Upper lobe of left lung (tissue), 6 donors: ENCODE results near the gene ADGRD2. TPM values are rescaled to one million over a fixed set of nuclear protein-coding genes. Genes with fewer than 3 reads are reported as not detected.

Source experiments
- ATAC-seq, 2 donors: fragments of 200-7000 bp; cut with Tn5 transposase; one replicate each; pipeline ENCODE4 v1.9.1; 2022; ENCODE audit warnings: mild to moderate bottlenecking in 2 of 2, moderate library complexity in 2 of 2; ENCODE audit not compliant: low FRiP score in 2 of 2
- DNase-seq, 2 donors: peaks; one replicate each; pipeline ENCODE4 v3.0.0-alpha.2; 2019 to 2020
- H3K27ac ChIP-seq, 4 donors: fragments of 200-600 bp; sonication (generic); one replicate each; pipeline ENCODE4 v1.5.1; 2016 to 2019
- H3K27me3 ChIP-seq, 4 donors: fragments of 200-600 bp; sonication (generic); one replicate each; pipeline ENCODE4 v1.5.1; 2017 to 2019
- H3K36me3 ChIP-seq, 4 donors: fragments of 200-600 bp; sonication (generic); one replicate each; pipeline ENCODE4 v1.5.1; 2016 to 2019
- H3K4me1 ChIP-seq, 4 donors: fragments of 200-600 bp; sonication (generic); one replicate each; pipeline ENCODE4 v1.5.1; 2018 to 2019
- H3K4me3 ChIP-seq, 4 donors: fragments of 200-600 bp; sonication (generic); one replicate each; pipeline ENCODE4 v1.5.1; 2017 to 2019; ENCODE audit warnings: mild to moderate bottlenecking in 2 of 4, moderate library complexity in 1 of 4
- H3K9me3 ChIP-seq, 4 donors: fragments of 200-600 bp; sonication (generic); one replicate each; pipeline ENCODE4 v1.5.1; 2018 to 2019
- EP300 ChIP-seq, 4 donors: sonication (generic); formaldehyde crosslinking; IDR thresholded peaks; one replicate each; pipeline ENCODE4 v1.5.1; 2017; ENCODE audit warnings: antibody characterized with exemption in 4 of 4, control low read depth in 2 of 4
- POLR2A ChIP-seq, 4 donors: fragments of 450-650 bp; IDR thresholded peaks; one replicate each; pipeline ENCODE4 v1.5.1; 2016 to 2017; ENCODE audit warnings: antibody characterized with exemption in 4 of 4, mild to moderate bottlenecking in 2 of 4
- POLR2AphosphoS5 ChIP-seq, 2 donors: sonication (generic); formaldehyde crosslinking; IDR thresholded peaks; one replicate each; pipeline ENCODE4 v1.5.1; 2017; ENCODE audit warnings: antibody characterized with exemption in 2 of 2
- WGBS, 2 donors: methylation state at CpG; one replicate each; pipeline ENCODE4 v1.1.5; 2017 to 2018; 5-methylcytosine and 5-hydroxymethylcytosine counted together
- total RNA-seq, 6 donors: library from RNA; depleted of rRNA in 4 of 6; stranded (reverse); fragments of >200 nt in 4 of 6; gene quantifications; one replicate each; pipeline versions ENCODE4 v1.1.0 to v1.2.1, GENCODE V29; 2016 to 2021
- TF ChIP-seq, protein P1 (sequence below), 6 experiments: fragments of 450-650 bp in 4 of 6; fragments of 200-600 bp in 2 of 6; sonication (generic) in 2 of 6; IDR thresholded peaks; one replicate each; pipeline ENCODE4 v1.5.1; 2016 to 2019; ENCODE audit warnings: antibody characterized with exemption in 6 of 6
- donor health status: DM: no; HTN: no; CAD: no; lungs with moderate emphysema.
- donor health status: DM: no; HTN: yes; CAD: no; lungs with severe emphysema.

Gene ADGRD2
- total RNA-seq, 6 donors from 2014 or later, result not detected

DNA sequence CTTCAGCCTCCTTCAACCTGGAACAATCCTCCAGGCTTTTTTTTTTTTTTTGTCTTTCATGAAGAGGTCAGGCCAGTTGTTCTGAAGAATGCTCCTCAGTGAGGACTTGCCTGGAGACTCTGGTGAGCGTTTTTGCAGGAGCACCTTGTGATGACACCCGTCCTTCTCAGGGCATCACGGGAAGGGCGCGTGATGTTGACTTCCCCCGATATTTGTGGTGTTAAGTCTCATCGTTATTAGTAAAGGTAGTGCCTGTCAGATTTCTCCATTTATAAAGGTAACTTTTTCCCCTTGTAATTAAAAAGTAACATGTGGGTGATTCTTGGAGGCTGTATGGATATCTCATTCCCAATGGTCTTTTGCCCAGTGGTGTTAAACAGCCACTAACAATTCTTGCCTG, 23.9 kb upstream of the ADGRD2 start:
- Histone ChIP-seq H3K4me1 (no peaks in the 10 kb centered on the region), H3K27ac (no peak overlapping the region), H3K4me3 (no peak overlapping the region), H3K27me3 (no peaks in the 10 kb centered on the region), H3K9me3 (no peaks in the 10 kb centered on the region), H3K36me3 (no peaks in the 10 kb centered on the region)
- ATAC-seq, result no peak
- TF ChIP-seq, protein P1, sequence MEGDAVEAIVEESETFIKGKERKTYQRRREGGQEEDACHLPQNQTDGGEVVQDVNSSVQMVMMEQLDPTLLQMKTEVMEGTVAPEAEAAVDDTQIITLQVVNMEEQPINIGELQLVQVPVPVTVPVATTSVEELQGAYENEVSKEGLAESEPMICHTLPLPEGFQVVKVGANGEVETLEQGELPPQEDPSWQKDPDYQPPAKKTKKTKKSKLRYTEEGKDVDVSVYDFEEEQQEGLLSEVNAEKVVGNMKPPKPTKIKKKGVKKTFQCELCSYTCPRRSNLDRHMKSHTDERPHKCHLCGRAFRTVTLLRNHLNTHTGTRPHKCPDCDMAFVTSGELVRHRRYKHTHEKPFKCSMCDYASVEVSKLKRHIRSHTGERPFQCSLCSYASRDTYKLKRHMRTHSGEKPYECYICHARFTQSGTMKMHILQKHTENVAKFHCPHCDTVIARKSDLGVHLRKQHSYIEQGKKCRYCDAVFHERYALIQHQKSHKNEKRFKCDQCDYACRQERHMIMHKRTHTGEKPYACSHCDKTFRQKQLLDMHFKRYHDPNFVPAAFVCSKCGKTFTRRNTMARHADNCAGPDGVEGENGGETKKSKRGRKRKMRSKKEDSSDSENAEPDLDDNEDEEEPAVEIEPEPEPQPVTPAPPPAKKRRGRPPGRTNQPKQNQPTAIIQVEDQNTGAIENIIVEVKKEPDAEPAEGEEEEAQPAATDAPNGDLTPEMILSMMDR (IDR thresholded peaks at IDR 0.05), result no peak
- TF ChIP-seq EP300 (IDR thresholded peaks at IDR 0.05) (no peak), POLR2AphosphoS5 (IDR thresholded peaks at IDR 0.05) (no peak), POLR2A (IDR thresholded peaks at IDR 0.05) (no peak)
- no peak for DNase-seq
- 91 to 95% methylated on average over 7 of the region's 7 CpGs for WGBS, 2 donors

DNA sequence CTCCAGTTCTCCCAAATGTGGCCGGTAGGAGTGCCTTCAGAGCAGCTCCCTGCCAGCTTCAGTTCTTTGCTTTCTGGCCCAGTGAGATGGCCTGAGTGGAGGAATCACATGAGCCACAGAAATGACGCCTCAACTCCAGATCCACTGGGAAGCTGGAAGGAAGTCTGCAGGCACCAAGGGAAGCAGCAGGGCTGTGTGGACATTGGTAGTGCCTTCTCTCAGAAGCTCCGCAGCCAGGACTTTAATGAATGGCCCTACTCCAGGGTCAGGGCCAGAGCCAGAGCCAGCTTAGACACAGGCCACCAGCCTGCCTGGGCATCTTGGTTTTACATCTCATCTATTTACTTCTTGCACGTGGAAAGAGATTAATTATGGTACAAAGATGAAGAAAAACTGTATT, 23.0 kb upstream of the ADGRD2 start:
- DNase-seq, result no peak
- no peaks in the 10 kb centered on the region for H3K36me3 ChIP-seq
- no peaks in the 10 kb centered on the region for H3K4me1 ChIP-seq
- no peak for ATAC-seq
- 72 to 74% methylated on average over 3 to 4 of the region's 4 CpGs for WGBS, 2 donors
- no peak overlapping the region for H3K27ac ChIP-seq
- H3K27me3 ChIP-seq, result no peaks in the 10 kb centered on the region
- no peaks in the 10 kb centered on the region for H3K9me3 ChIP-seq
- TF ChIP-seq POLR2AphosphoS5 (IDR thresholded peaks at IDR 0.05), result no peak
- no peak for TF ChIP-seq POLR2A (IDR thresholded peaks at IDR 0.05)
- no peak for TF ChIP-seq EP300 (IDR thresholded peaks at IDR 0.05)
- no peak overlapping the region for H3K4me3 ChIP-seq

- Histone ChIP-seq H3K9me3 (no peaks in the 10 kb centered on the region), H3K4me3 (no peak overlapping the region), H3K4me1 (no peaks in the 10 kb centered on the region), H3K36me3 (no peaks in the 10 kb centered on the region), H3K27ac (no peak overlapping the region), H3K27me3 (no peaks in the 10 kb centered on the region)
- TF ChIP-seq POLR2A (IDR thresholded peaks at IDR 0.05) (no peak), POLR2AphosphoS5 (IDR thresholded peaks at IDR 0.05) (no peak), EP300 (IDR thresholded peaks at IDR 0.05) (no peak)
- TF ChIP-seq, protein P1 (IDR thresholded peaks at IDR 0.05), result no peak
- no peak for ATAC-seq
- peak in 1 of 2 donors; percentile 75 for DNase-seq
- 67 to 75% methylated on average over 6 to 28 of the region's 28 CpGs for WGBS, 2 donors
Observed at GRCh38 chr9:124428751-124429529, 21.3 kb upstream of the ADGRD2 start.

DNA sequence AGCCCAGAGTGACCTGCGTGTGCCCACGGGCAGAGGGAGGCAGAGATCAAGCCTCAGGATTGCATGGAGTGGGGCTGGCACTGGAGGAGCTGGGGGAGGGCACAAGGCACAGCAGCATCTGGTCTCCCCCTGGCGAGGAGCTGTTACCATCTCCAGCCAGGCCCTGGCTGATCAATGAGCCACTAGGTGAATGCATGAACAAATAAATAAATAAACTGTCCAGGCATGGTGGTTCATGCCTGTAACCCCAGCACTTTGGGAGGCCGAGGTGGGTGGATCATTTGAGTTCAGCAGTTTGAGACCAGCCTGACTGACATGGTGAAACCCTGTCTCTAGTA, 20.8 kb upstream of the ADGRD2 start:
- no peaks in the 10 kb centered on the region for H3K9me3 ChIP-seq
- ATAC-seq (no peak), DNase-seq (no peak)
- no peak overlapping the region for H3K27ac ChIP-seq
- no peak for TF ChIP-seq POLR2AphosphoS5 (IDR thresholded peaks at IDR 0.05)
- TF ChIP-seq EP300 (IDR thresholded peaks at IDR 0.05), result no peak
- TF ChIP-seq POLR2A (IDR thresholded peaks at IDR 0.05), result no peak
- TF ChIP-seq, protein P1 (IDR thresholded peaks at IDR 0.05), result no peak
- no peaks in the 10 kb centered on the region for H3K27me3 ChIP-seq
- H3K4me1 ChIP-seq, result no peaks in the 10 kb centered on the region
- H3K4me3 ChIP-seq, result no peak overlapping the region
- WGBS, 2 donors, result 87 to 96% methylated on average over 3 to 4 of the region's 4 CpGs
- no peaks in the 10 kb centered on the region for H3K36me3 ChIP-seq

- no peaks in the 10 kb centered on the region for H3K36me3 ChIP-seq
- H3K4me1 ChIP-seq, result no peaks in the 10 kb centered on the region
- ATAC-seq, result no peak
- no peaks in the 10 kb centered on the region for H3K27me3 ChIP-seq
- peaks cover 0 to 3% (median 0%) of the 10 kb centered on the region in 4 donors for H3K9me3 ChIP-seq
- no peak for DNase-seq
- H3K4me3 ChIP-seq, result no peak overlapping the region
- TF ChIP-seq EP300 (IDR thresholded peaks at IDR 0.05) (no peak), POLR2A (IDR thresholded peaks at IDR 0.05) (no peak), POLR2AphosphoS5 (IDR thresholded peaks at IDR 0.05) (no peak)
- TF ChIP-seq, protein P1 (IDR thresholded peaks at IDR 0.05), result no peak
- H3K27ac ChIP-seq, result no peak overlapping the region
Observed at GRCh38 chr9:124436320-124436719, 13.9 kb upstream of the ADGRD2 start.
